CD4-positive, CD25-positive, alpha-beta regulatory T cell (primary cell): ENCODE results near the gene WBP1. TPM values are rescaled to one million over a fixed set of nuclear protein-coding genes. Genes with fewer than 3 reads are reported as not detected.

Source experiments
- ATAC-seq, 2 donors: fragments of 150-1000 bp; cut with Tn5 transposase; one replicate each; pipeline ENCODE4 v1.10.0; 2021; ENCODE audit warnings: low read depth in 2 of 2, moderate number of reproducible peaks in 2 of 2, moderate library complexity in 1 of 2
- DNase-seq, 3 donors: peaks; one replicate each; pipeline versions ENCODE4 v3.0.0 to v3.0.0-alpha.2; 2012 to 2022; ENCODE audit warnings: mixed read lengths in 1 of 3
- H3K27ac ChIP-seq: one replicate; pipeline ENCODE4 v1.7.0; 2013; ENCODE audit warnings: mild to moderate bottlenecking, low read length; ENCODE audit not compliant: insufficient read depth, poor library complexity, severe bottlenecking
- H3K27me3 ChIP-seq: one replicate; pipeline ENCODE4 v1.7.0; 2013; ENCODE audit warnings: low read length; ENCODE audit not compliant: control insufficient read depth, insufficient read depth
- H3K36me3 ChIP-seq: one replicate; pipeline ENCODE4 v1.7.0; 2013; ENCODE audit warnings: mild to moderate bottlenecking, low read length, moderate library complexity; ENCODE audit not compliant: control insufficient read depth, insufficient read depth
- H3K4me1 ChIP-seq: 2 replicates; pipeline ENCODE4 v1.7.0; 2013; ENCODE audit warnings: mild to moderate bottlenecking, low read length; ENCODE audit not compliant: insufficient read depth, control insufficient read depth, poor library complexity, severe bottlenecking
- H3K4me3 ChIP-seq: one replicate; pipeline ENCODE4 v1.7.0; 2013; ENCODE audit warnings: low read depth, mild to moderate bottlenecking, low read length, moderate library complexity
- H3K9me3 ChIP-seq, 2 experiments: 1 replicate in 1 of 2; 2 replicates in 1 of 2; pipeline ENCODE4 v1.7.0; 2013; ENCODE audit warnings: low read length in 2 of 2, mild to moderate bottlenecking in 1 of 2, moderate library complexity in 1 of 2; ENCODE audit not compliant: control insufficient read depth in 2 of 2
- H3K27ac Mint-ChIP-seq, 3 donors: one replicate each; pipeline ENCODE4 v1.8.0; 2020 to 2022; ENCODE audit warnings: mild to moderate bottlenecking in 3 of 3, mixed read lengths in 3 of 3, moderate library complexity in 2 of 3
- H3K27me3 Mint-ChIP-seq: one replicate; pipeline ENCODE4 v1.8.0; 2022; ENCODE audit warnings: mild to moderate bottlenecking, mixed read lengths
- H3K36me3 Mint-ChIP-seq: one replicate; pipeline ENCODE4 v1.8.0; 2020; ENCODE audit warnings: mixed read lengths
- H3K4me1 Mint-ChIP-seq, 4 donors: one replicate each; pipeline ENCODE4 v1.8.0; 2020 to 2022; ENCODE audit warnings: mixed read lengths in 4 of 4, mild to moderate bottlenecking in 1 of 4
- H3K4me3 Mint-ChIP-seq, 4 donors: one replicate each; pipeline ENCODE4 v1.8.0; 2020 to 2022; ENCODE audit warnings: mild to moderate bottlenecking in 4 of 4, mixed read lengths in 4 of 4, moderate library complexity in 3 of 4
- H3K9me3 Mint-ChIP-seq, 7 donors: one replicate each; pipeline ENCODE4 v1.8.0; 2020 to 2022; ENCODE audit warnings: mixed read lengths in 7 of 7, mild to moderate bottlenecking in 3 of 7, moderate library complexity in 2 of 7
- polyA plus RNA-seq, 4 donors: library from polyadenylated mRNA; unstranded; fragments of 300-500 nt; fragmentation: Illumina TruSeq; gene quantifications; one replicate each; pipeline ENCODE4 v1.2.3, GENCODE V29; 2021
- total RNA-seq: library from RNA; stranded (reverse); gene quantifications from one replicate; pipeline ENCODE4 v1.2.3, GENCODE V29; 2022

WBP1 gene
- total and polyA plus RNA-seq, 5 donors from 2014 or later, result 33.5 to 79.5 (median 37.8) TPM

DNA sequence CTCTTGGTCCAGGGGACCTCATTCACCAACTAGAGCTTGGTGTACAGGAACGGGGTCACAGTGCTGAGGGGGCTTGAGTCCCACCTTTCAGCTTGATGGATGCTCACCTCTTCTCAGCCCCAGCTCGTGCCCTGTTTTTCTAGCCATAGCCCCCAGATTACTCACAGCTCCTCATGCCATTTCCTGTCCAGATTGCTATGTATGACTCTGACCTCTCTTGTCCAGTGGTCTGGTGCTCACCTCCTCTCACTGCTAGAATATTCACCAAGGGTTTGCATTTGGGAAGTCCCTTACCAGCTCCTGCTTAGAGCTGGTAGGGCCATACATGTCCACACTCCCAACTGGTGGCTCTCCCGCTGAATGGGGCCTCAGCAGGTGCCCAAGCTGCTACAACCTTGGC is 35.3 kb downstream of the WBP1 start:
- ATAC-seq, result no peak
- no peaks in the 10 kb centered on the region for H3K9me3 ChIP-seq
- no peaks in the 10 kb centered on the region for H3K27me3 ChIP-seq
- Mint-ChIP-seq H3K36me3 (peaks cover 42% of the 10 kb centered on the region), H3K9me3 (peaks cover 0 to 2% (median 0%) of the 10 kb centered on the region in 7 donors), H3K4me1 (peaks cover 0 to 16% (median 9%) of the 10 kb centered on the region in 4 donors), H3K27ac (peak overlapping the region in 2 of 3 donors; percentile 39 to 64), H3K4me3 (no peak overlapping the region), H3K27me3 (peaks cover 7% of the 10 kb centered on the region)
- H3K4me1 ChIP-seq, result peaks cover 11% of the 10 kb centered on the region
- no peak overlapping the region for H3K4me3 ChIP-seq
- peaks cover 42% of the 10 kb centered on the region for H3K36me3 ChIP-seq
- H3K27ac ChIP-seq, result no peak overlapping the region
- DNase-seq, result no peak

DNA sequence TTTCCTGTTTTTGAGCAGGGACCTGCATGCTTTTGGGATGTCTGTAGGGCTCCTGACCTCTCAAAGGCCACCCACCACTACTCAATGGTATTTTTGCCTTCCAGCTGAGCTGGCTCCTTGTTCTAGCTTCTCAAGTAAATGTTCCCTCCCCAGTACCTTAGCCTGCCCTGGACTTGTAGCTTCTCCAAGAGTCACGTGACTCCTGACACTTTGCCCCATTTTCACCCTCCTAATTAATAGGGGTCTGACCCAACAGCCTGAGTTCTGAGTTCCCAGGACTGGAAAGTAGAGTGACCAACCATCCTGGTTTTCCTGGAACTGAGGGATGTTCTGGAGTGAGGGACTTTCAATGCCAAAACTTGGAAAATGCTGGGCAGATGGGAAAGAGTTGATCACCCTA is 37.2 kb downstream of the WBP1 start:
- H3K9me3 ChIP-seq, result no peaks in the 10 kb centered on the region
- Mint-ChIP-seq H3K27ac (no peak overlapping the region), H3K4me3 (peak overlapping the region in 1 of 4 donors; percentile 56), H3K9me3 (no peaks in the 10 kb centered on the region), H3K36me3 (peaks cover 30% of the 10 kb centered on the region), H3K4me1 (peaks cover 0 to 29% (median 9%) of the 10 kb centered on the region in 4 donors), H3K27me3 (peaks cover 23% of the 10 kb centered on the region)
- DNase-seq, result no peak
- no peaks in the 10 kb centered on the region for H3K27me3 ChIP-seq
- peaks cover 23% of the 10 kb centered on the region for H3K4me1 ChIP-seq
- no peak overlapping the region for H3K27ac ChIP-seq
- no peak for ATAC-seq
- H3K36me3 ChIP-seq, result peaks cover 31% of the 10 kb centered on the region
- no peak overlapping the region for H3K4me3 ChIP-seq

DNA sequence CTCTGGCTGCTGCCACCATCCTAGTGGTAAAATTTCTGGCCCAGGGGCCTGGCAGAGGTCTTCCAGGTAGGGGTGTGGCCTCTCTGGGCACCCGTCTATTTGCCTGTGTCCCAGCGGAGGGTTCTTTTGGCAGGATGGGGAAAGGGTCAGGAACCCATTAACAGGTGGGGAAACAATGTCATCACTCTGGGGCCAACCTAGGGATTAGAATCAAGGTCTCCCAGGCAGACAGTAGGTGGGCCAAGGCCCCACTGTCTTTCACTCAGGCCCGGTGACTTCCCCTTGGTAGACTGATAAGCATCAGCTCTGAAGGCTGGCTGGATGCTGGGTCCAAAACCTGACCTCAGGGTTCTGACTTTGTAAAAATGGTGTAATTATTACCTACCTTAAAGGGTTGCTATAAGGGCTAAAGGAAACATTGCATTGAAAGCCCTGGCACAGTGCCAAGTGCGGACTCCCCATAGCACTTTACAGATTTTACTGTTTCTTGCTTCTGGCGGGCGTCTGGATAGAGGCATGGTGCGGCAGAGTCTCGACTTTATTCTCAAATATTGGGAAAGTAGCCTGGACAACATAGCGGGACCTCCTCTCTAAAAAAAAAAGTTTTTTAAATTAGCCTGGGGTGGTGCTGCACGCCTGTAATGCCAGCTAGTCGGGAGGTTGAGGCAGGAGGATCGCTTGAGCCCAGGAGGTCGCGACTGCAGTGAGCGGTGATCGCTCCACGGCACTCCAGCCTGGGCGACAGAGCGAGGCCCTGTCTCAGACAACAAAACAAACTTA is 38.9 kb downstream of the WBP1 start:
- H3K27ac Mint-ChIP-seq, result no peak overlapping the region
- Histone ChIP-seq H3K27ac (no peak overlapping the region), H3K9me3 (no peaks in the 10 kb centered on the region), H3K27me3 (peaks cover 2% of the 10 kb centered on the region), H3K4me1 (peaks cover 23% of the 10 kb centered on the region), H3K36me3 (peaks cover 14% of the 10 kb centered on the region), H3K4me3 (no peak overlapping the region)
- H3K9me3 Mint-ChIP-seq, result peaks cover 0 to 1% (median 0%) of the 10 kb centered on the region in 7 donors
- H3K36me3 Mint-ChIP-seq, result peaks cover 23% of the 10 kb centered on the region
- H3K27me3 Mint-ChIP-seq, result peaks cover 40% of the 10 kb centered on the region
- ATAC-seq (no peak), DNase-seq (no peak)
- H3K4me3 Mint-ChIP-seq, result peak overlapping the region; percentile 71 to 91 (median 82)
- H3K4me1 Mint-ChIP-seq, result peaks cover 0 to 38% (median 12%) of the 10 kb centered on the region in 4 donors

DNA sequence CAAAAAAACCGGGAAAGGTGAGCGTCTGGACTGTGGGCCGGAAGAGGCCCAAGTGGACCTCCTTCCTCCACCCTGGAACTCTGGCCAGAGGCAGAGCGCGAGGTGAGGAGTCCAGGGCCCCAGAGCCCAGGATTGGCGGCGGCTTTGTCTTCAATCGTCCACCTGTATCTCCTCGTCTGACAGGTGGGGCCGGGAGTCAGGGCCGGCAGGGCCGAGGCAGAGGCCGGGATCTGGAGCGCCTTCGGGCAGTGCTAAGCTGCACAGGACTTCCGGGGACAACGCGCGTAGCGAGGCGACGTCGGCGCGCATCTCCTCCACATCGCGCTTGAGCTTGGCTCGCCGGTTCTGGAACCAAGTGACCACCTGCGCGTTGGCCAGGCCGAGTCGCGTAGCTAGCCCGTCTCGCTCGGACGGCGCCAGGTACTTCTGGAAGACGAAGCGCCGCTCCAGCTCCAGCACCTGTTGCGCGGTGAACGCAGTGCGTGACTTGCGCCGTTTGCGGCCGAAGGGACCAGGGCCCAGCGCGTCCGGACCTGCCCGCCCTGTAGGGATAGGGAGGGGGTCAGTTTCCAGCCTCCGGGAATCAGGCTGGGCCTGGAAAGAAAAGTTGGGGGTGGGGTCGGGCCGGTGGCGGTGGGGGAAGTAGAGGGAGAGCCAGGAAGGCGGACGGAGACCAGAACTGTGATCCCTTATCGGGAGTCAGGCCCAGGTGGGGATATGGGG is 39.7 kb downstream of the WBP1 start:
- ATAC-seq, result peak; percentile 17 to 32
- Histone ChIP-seq H3K9me3 (no peaks in the 10 kb centered on the region), H3K27ac (no peak overlapping the region), H3K4me3 (peak overlapping the region; percentile 65), H3K27me3 (peaks cover 2% of the 10 kb centered on the region), H3K36me3 (peaks cover 6% of the 10 kb centered on the region), H3K4me1 (peaks cover 31% of the 10 kb centered on the region)
- DNase-seq, result peak in 2 of 3 donors; percentile 22 to 57
- Mint-ChIP-seq H3K4me1 (peaks cover 0 to 46% (median 12%) of the 10 kb centered on the region in 4 donors), H3K36me3 (peaks cover 22% of the 10 kb centered on the region), H3K27ac (peak overlapping the region in 1 of 3 donors; percentile 41), H3K9me3 (peaks cover 0 to 1% (median 0%) of the 10 kb centered on the region in 7 donors), H3K4me3 (peak overlapping the region; percentile 80 to 91 (median 88)), H3K27me3 (peaks cover 47% of the 10 kb centered on the region)

DNA sequence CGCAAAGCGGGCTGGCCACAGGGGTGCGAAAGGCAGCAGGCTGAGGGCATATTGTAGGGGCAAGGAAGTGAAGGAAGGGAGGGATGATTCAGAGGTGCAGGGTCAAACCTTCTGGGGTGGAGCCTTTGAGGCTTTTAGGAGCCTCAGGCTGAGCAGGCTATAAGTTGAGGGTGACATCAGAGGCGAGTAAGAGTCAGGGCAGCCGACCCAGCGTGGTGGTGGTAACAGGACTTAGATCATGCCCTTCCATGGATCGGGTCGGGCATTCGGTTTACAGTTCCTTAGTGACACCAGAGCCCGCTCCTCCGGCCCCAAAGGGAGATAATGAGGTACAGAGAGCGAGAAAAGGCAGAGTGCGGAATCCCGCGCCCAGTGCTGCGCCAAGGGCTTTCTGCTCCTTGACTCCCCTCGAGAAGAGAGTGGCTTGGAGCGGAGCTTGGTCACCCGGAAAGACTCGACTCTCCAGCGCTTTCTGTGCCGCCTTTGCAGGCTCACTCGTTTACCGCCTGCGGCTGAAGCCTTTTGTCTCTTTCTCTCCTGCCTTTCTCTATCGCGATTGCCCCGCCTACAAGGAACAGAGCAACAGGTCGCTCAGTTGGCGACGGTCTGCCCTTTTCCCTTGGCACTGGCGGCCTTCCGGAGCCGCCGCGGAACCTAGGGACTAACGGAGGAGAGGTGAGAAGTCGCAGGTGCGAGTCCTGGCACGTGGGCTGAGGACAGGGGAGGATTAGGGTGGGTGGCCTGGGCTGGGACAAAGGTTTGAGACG is 40.4 kb downstream of the WBP1 start:
- Histone ChIP-seq H3K27me3 (peaks cover 2% of the 10 kb centered on the region), H3K27ac (no peak overlapping the region), H3K9me3 (no peaks in the 10 kb centered on the region), H3K36me3 (peaks cover 2% of the 10 kb centered on the region), H3K4me1 (peaks cover 38% of the 10 kb centered on the region), H3K4me3 (peak overlapping the region; percentile 65)
- H3K4me1 Mint-ChIP-seq, result peaks cover 0 to 53% (median 12%) of the 10 kb centered on the region in 4 donors
- H3K9me3 Mint-ChIP-seq, result peaks cover 0 to 1% (median 0%) of the 10 kb centered on the region in 7 donors
- peak in 2 of 3 donors; percentile 23 to 46 for DNase-seq
- H3K4me3 Mint-ChIP-seq, result peak overlapping the region; percentile 80 to 91 (median 88)
- peaks cover 15% of the 10 kb centered on the region for H3K36me3 Mint-ChIP-seq
- H3K27me3 Mint-ChIP-seq, result peaks cover 51% of the 10 kb centered on the region
- H3K27ac Mint-ChIP-seq, result peak overlapping the region in 1 of 3 donors; percentile 41
- ATAC-seq, result peak; percentile 23 to 27

DNA sequence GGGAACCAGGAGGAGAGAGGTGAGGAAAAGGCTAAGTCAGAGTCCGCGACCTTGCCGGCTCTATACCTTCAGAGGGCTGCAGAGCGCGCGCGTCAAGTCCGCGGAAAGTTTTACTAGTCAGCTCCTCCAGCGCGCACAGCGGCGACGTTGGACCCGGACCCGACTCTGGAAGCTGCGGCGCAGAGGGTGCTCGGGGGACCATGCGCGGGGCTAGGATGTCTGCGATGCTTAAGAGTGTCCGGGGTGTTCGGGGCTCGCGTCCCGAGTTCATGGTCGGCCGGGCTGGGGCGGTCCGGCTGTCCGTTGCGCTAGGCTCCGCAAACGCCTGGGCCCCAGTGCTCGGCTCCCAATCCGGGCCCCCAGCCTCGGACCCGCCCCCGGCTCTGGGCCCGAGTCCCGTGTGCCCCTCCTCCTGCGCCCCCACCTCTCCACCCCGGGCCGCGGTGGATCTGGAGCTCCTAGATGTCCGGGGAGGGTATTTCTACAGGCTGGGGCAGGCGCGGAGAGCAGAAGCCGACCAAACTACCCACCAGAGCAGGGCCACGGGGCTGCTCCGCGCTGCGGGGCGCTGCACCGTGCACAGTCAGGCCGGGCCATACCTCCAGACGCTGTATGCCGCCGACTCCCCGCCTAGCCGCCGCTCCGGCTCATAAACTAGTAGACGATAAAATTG is 41.2 kb downstream of the WBP1 start, which contains the start of gene LBX2:
LBX2 (minus strand) TSS at position 337 of the 673 bp plus-strand sequence; CDS start at position 271, 66 bp downstream.
- peaks cover 2% of the 10 kb centered on the region for H3K27me3 ChIP-seq
- ATAC-seq (no peak), DNase-seq (peak in 2 of 3 donors; percentile 8 to 53)
- H3K4me3 Mint-ChIP-seq, result peak within 1 kb of the TSS; percentile 80 to 91 (median 88)
- no peak within 1 kb of the TSS for H3K27ac ChIP-seq
- H3K4me3 ChIP-seq, result peak within 1 kb of the TSS; percentile 65
- H3K36me3 Mint-ChIP-seq, result peaks cover 11% of the 10 kb centered on the region
- peaks cover 40% of the 10 kb centered on the region for H3K4me1 ChIP-seq
- peaks cover 0 to 60% (median 16%) of the 10 kb centered on the region in 4 donors for H3K4me1 Mint-ChIP-seq
- peaks cover 0 to 1% (median 0%) of the 10 kb centered on the region in 7 donors for H3K9me3 Mint-ChIP-seq
- no peaks in the 10 kb centered on the region for H3K36me3 ChIP-seq
- no peaks in the 10 kb centered on the region for H3K9me3 ChIP-seq
- H3K27ac Mint-ChIP-seq, result peak within 1 kb of the TSS in 1 of 3 donors; percentile 41
- peaks cover 58% of the 10 kb centered on the region for H3K27me3 Mint-ChIP-seq
